PC-3 (cell line): ENCODE measurements around the gene IGFBP6.

ENCODE experiments used
- CTCF ChIP-seq: fragments of 300-600 bp; sonication (generic); conservative IDR thresholded peaks from 2 replicates; pipeline ENCODE4 v1.5.1; 2017; ENCODE audit warnings: antibody characterized with exemption, low read depth, mild to moderate bottlenecking, low read length
- EZH2 ChIP-seq: fragments of 300-600 bp; sonication (generic); IDR thresholded peaks from one replicate; pipeline ENCODE4 v1.6.1; 2017; ENCODE audit warnings: antibody characterized with exemption, mild to moderate bottlenecking, low read length; ENCODE audit not compliant: unreplicated experiment
- EZH2phosphoT487 ChIP-seq: fragments of 300-600 bp; sonication (generic); IDR thresholded peaks from 2 replicates; pipeline ENCODE4 v1.6.1; 2018; ENCODE audit warnings: mild to moderate bottlenecking, antibody characterized with exemption, low read length, borderline replicate concordance

GRCh38 chr12:53061404-53062010, 36.0 kb upstream of the IGFBP6 start:
- TF ChIP-seq CTCF: peak; percentile 77
- no peak for TF ChIP-seq EZH2phosphoT487
- TF ChIP-seq EZH2: no peak
